Measurements from ENCODE around the gene DNAJA2. TPM values are rescaled to one million over a fixed set of nuclear protein-coding genes. Genes with fewer than 3 reads are reported as not detected.

Gene DNAJA2
- total RNA-seq, 1 donor from 2014 or later = 76.1 TPM

DNA sequence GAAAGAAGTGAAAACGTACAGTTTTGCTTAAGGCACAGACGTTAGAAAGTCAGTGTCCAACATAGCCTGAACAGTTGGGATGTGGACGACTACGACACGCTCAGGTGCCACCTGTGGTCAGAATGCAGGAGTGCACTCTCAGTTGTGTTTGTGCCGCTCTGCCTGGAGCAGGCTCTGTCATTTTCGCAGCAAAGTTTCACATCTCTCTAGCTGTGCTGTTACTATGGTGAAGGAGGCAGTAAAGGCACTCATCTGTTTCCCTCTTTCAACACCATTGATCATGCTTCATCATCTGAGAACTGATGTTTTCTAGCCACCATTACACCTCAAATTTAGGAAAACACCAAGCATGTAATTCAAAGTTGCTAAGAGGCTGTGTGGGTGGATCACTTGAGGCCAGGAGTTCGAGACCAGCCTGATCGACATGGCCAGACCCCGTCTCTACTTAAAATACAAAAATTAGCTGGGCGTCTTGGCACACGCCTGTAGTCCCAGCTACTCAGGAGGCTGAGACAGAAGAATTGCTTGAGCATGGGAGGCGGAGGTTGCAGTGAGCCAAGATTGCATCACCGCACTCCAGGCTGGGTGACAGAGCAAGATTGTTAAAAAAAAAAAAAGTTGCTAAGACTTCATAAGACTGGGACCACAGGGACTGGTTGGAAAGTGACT lies 44.9 kb upstream of the DNAJA2 start:
- DNase-seq (ENCODE audit: low read depth) (peak; percentile 5), FAIRE-seq (no peak)
- no peaks in the 10 kb centered on the region for H3K27me3 ChIP-seq (ENCODE audit: insufficient read depth, low read length)
- Mint-ChIP-seq H3K27me3 (ENCODE audit: low read depth, unreplicated experiment) (peaks cover 1% of the 10 kb centered on the region), H3K4me1 (ENCODE audit: low read depth, unreplicated experiment) (peaks cover 1% of the 10 kb centered on the region), H3K9me3 (ENCODE audit: unreplicated experiment) (no peaks in the 10 kb centered on the region), H3K27ac (ENCODE audit: unreplicated experiment) (no peak overlapping the region), H3K4me3 (ENCODE audit: unreplicated experiment) (no peak overlapping the region), H3K36me3 (ENCODE audit: low read depth, unreplicated experiment) (no peaks in the 10 kb centered on the region)
- H4K20me1 ChIP-seq (ENCODE audit: insufficient read depth, low read length) = no peaks in the 10 kb centered on the region
- no peak overlapping the region for H3K27ac ChIP-seq (ENCODE audit: low read depth, low read length)
- TF ChIP-seq EZH2 (IDR thresholded peaks at IDR 0.05; ENCODE audit: insufficient read depth, low read length) (no peak), CTCF (IDR thresholded peaks at IDR 0.05; ENCODE audit: insufficient read depth, low read depth, low read length) (peak; percentile 30)
- H3K9me3 ChIP-seq (ENCODE audit: insufficient read depth, low read depth, low read length) = no peaks in the 10 kb centered on the region
- H3K4me2 ChIP-seq (ENCODE audit: low read length) = no peak overlapping the region
- H3K9ac ChIP-seq (ENCODE audit: low read length) = no peak overlapping the region
- no peaks in the 10 kb centered on the region for H3K79me2 ChIP-seq (ENCODE audit: insufficient read depth, low read length)
- H3K4me1 ChIP-seq (ENCODE audit: insufficient read depth, low read length) = no peaks in the 10 kb centered on the region
- no peak overlapping the region for H2AFZ ChIP-seq (ENCODE audit: low read depth, low read length)
- H3K36me3 ChIP-seq (ENCODE audit: insufficient read depth, low read length) = no peaks in the 10 kb centered on the region
- no peak overlapping the region for H3K4me3 ChIP-seq (ENCODE audit: insufficient read depth, low read depth, low read length)

DNA sequence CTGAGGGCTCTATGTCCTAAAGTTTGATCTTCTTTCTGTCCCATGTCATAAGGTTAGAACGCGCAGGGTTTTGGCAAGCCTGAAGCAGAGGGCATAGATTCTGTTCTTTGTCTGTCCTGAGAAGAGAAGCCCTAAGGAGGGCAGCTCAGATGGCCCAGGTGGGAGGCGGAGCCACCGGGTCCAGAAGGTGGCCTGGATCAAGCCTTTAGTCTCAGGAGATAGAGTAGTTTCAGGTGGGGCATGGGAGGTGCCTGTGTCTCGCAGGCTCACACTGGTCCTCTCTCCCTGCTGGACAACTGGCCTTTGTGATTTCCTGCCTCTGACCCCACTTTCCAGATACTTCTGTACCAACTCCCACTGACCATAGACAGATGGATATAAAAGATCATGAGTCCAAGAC lies 44.2 kb upstream of the DNAJA2 start:
- Histone ChIP-seq H4K20me1 (ENCODE audit: insufficient read depth, low read length) (no peaks in the 10 kb centered on the region), H3K9me3 (ENCODE audit: insufficient read depth, low read depth, low read length) (no peaks in the 10 kb centered on the region), H3K4me3 (ENCODE audit: insufficient read depth, low read depth, low read length) (no peak overlapping the region), H3K27ac (ENCODE audit: low read depth, low read length) (no peak overlapping the region), H2AFZ (ENCODE audit: low read depth, low read length) (no peak overlapping the region), H3K9ac (ENCODE audit: low read length) (no peak overlapping the region), H3K4me1 (ENCODE audit: insufficient read depth, low read length) (no peaks in the 10 kb centered on the region), H3K27me3 (ENCODE audit: insufficient read depth, low read length) (no peaks in the 10 kb centered on the region), H3K79me2 (ENCODE audit: insufficient read depth, low read length) (no peaks in the 10 kb centered on the region), H3K36me3 (ENCODE audit: insufficient read depth, low read length) (no peaks in the 10 kb centered on the region), H3K4me2 (ENCODE audit: low read length) (no peak overlapping the region)
- H3K9me3 Mint-ChIP-seq (ENCODE audit: unreplicated experiment) = no peaks in the 10 kb centered on the region
- no peak for TF ChIP-seq CTCF (IDR thresholded peaks at IDR 0.05; ENCODE audit: insufficient read depth, low read depth, low read length)
- no peak for TF ChIP-seq EZH2 (IDR thresholded peaks at IDR 0.05; ENCODE audit: insufficient read depth, low read length)
- no peak overlapping the region for H3K27ac Mint-ChIP-seq (ENCODE audit: unreplicated experiment)
- no peaks in the 10 kb centered on the region for H3K36me3 Mint-ChIP-seq (ENCODE audit: low read depth, unreplicated experiment)
- H3K4me1 Mint-ChIP-seq (ENCODE audit: low read depth, unreplicated experiment) = peaks cover 1% of the 10 kb centered on the region
- FAIRE-seq (no peak), DNase-seq (ENCODE audit: low read depth) (no peak)
- H3K4me3 Mint-ChIP-seq (ENCODE audit: unreplicated experiment) = no peak overlapping the region
- peaks cover 1% of the 10 kb centered on the region for H3K27me3 Mint-ChIP-seq (ENCODE audit: low read depth, unreplicated experiment)

DNA sequence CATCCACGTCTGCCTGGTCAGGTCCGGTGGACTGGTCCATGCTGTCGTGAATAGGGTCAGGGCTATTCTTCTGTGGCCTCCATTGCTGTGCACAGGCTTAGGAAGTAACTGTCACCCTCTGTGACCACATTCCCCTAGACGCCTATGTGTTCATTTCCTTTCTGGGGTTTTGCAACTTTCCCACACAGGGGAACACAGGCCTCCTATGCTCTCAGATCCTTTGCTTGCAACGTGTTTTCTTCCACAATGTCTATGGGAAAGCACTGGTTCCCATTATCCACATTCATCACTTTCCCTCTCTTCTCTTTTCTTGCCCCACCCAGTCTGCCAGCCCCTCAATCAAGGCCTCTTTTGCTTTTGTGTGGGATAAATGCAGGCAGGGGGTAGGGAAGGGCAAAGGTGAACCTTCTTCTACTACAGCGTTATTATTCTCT lies 43.2 kb upstream of the DNAJA2 start:
- H3K4me3 Mint-ChIP-seq (ENCODE audit: unreplicated experiment) = no peak overlapping the region
- FAIRE-seq = no peak
- H3K27ac Mint-ChIP-seq (ENCODE audit: unreplicated experiment) = no peak overlapping the region
- DNase-seq (ENCODE audit: low read depth) = no peak
- H3K27me3 ChIP-seq (ENCODE audit: insufficient read depth, low read length) = no peaks in the 10 kb centered on the region
- no peaks in the 10 kb centered on the region for H3K9me3 ChIP-seq (ENCODE audit: insufficient read depth, low read depth, low read length)
- H3K4me1 Mint-ChIP-seq (ENCODE audit: low read depth, unreplicated experiment) = peaks cover 1% of the 10 kb centered on the region
- no peaks in the 10 kb centered on the region for H3K4me1 ChIP-seq (ENCODE audit: insufficient read depth, low read length)
- no peaks in the 10 kb centered on the region for H4K20me1 ChIP-seq (ENCODE audit: insufficient read depth, low read length)
- no peak overlapping the region for H3K4me2 ChIP-seq (ENCODE audit: low read length)
- H3K4me3 ChIP-seq (ENCODE audit: insufficient read depth, low read depth, low read length) = no peak overlapping the region
- H3K27me3 Mint-ChIP-seq (ENCODE audit: low read depth, unreplicated experiment) = peaks cover 1% of the 10 kb centered on the region
- no peaks in the 10 kb centered on the region for H3K36me3 ChIP-seq (ENCODE audit: insufficient read depth, low read length)
- H3K9ac ChIP-seq (ENCODE audit: low read length) = no peak overlapping the region
- no peaks in the 10 kb centered on the region for H3K9me3 Mint-ChIP-seq (ENCODE audit: unreplicated experiment)
- H2AFZ ChIP-seq (ENCODE audit: low read depth, low read length) = peak overlapping the region; percentile 18
- no peaks in the 10 kb centered on the region for H3K36me3 Mint-ChIP-seq (ENCODE audit: low read depth, unreplicated experiment)
- no peaks in the 10 kb centered on the region for H3K79me2 ChIP-seq (ENCODE audit: insufficient read depth, low read length)
- TF ChIP-seq CTCF (IDR thresholded peaks at IDR 0.05; ENCODE audit: insufficient read depth, low read depth, low read length) (no peak), EZH2 (IDR thresholded peaks at IDR 0.05; ENCODE audit: insufficient read depth, low read length) (no peak)
- H3K27ac ChIP-seq (ENCODE audit: low read depth, low read length) = no peak overlapping the region
